ENCODE results near the gene ATN1.

Gene ATN1

GRCh38 chr12:6928022-6928702 is 403 bp downstream of the ATN1 start:
- peaks cover 7% of the 10 kb centered on the region; the same call in 1 of the 2 replicates for H3K36me3 ChIP-seq (ENCODE audit: insufficient read depth, low read length)
- peaks cover 54% of the 10 kb centered on the region for H3K4me1 ChIP-seq (ENCODE audit: control insufficient read depth, insufficient read depth, low read length, unreplicated experiment)
- no peaks in the 10 kb centered on the region for H3K27me3 ChIP-seq (ENCODE audit: insufficient read depth, low read length)
- H3K79me2 ChIP-seq (ENCODE audit: control insufficient read depth, insufficient read depth, low read length, unreplicated experiment): peaks cover 54% of the 10 kb centered on the region
- peak overlapping the region; percentile 99 for H3K4me3 ChIP-seq (ENCODE audit: low read depth, low read length)
- peak overlapping the region; percentile 56 for H3K27ac ChIP-seq (ENCODE audit: low read depth, low read length)
- H2AFZ ChIP-seq (ENCODE audit: low read length, unreplicated experiment): no peak overlapping the region

GRCh38 chr12:6928703-6929407 is 1.1 kb downstream of the ATN1 start:
- Histone ChIP-seq H3K27me3 (ENCODE audit: insufficient read depth, low read length) (no peaks in the 10 kb centered on the region), H3K79me2 (ENCODE audit: control insufficient read depth, insufficient read depth, low read length, unreplicated experiment) (peaks cover 57% of the 10 kb centered on the region), H3K4me1 (ENCODE audit: control insufficient read depth, insufficient read depth, low read length, unreplicated experiment) (peaks cover 61% of the 10 kb centered on the region), H2AFZ (ENCODE audit: low read length, unreplicated experiment) (no peak overlapping the region), H3K4me3 (ENCODE audit: low read depth, low read length) (peak overlapping the region; percentile 99), H3K36me3 (ENCODE audit: insufficient read depth, low read length) (peaks cover 7% of the 10 kb centered on the region; the same call in 1 of the 2 replicates), H3K27ac (ENCODE audit: low read depth, low read length) (peak overlapping the region; percentile 56)

- Histone ChIP-seq H3K36me3 (ENCODE audit: insufficient read depth, low read length) (peaks cover 7% of the 10 kb centered on the region; the same call in 1 of the 2 replicates), H3K27me3 (ENCODE audit: insufficient read depth, low read length) (no peaks in the 10 kb centered on the region), H2AFZ (ENCODE audit: low read length, unreplicated experiment) (no peak overlapping the region), H3K79me2 (ENCODE audit: control insufficient read depth, insufficient read depth, low read length, unreplicated experiment) (peaks cover 60% of the 10 kb centered on the region), H3K27ac (ENCODE audit: low read depth, low read length) (no peak overlapping the region), H3K4me1 (ENCODE audit: control insufficient read depth, insufficient read depth, low read length, unreplicated experiment) (peaks cover 66% of the 10 kb centered on the region), H3K4me3 (ENCODE audit: low read depth, low read length) (peak overlapping the region; percentile 99)
Observed at GRCh38 chr12:6929466-6930452, 2.0 kb downstream of the ATN1 start.

- Histone ChIP-seq H2AFZ (ENCODE audit: low read length, unreplicated experiment) (no peak overlapping the region), H3K36me3 (ENCODE audit: insufficient read depth, low read length) (peaks cover 7% of the 10 kb centered on the region; the same call in 1 of the 2 replicates), H3K4me1 (ENCODE audit: control insufficient read depth, insufficient read depth, low read length, unreplicated experiment) (peaks cover 62% of the 10 kb centered on the region), H3K4me3 (ENCODE audit: low read depth, low read length) (no peak overlapping the region), H3K27me3 (ENCODE audit: insufficient read depth, low read length) (no peaks in the 10 kb centered on the region), H3K27ac (ENCODE audit: low read depth, low read length) (peak overlapping the region; percentile 36), H3K79me2 (ENCODE audit: control insufficient read depth, insufficient read depth, low read length, unreplicated experiment) (peaks cover 46% of the 10 kb centered on the region)
Observed at GRCh38 chr12:6932766-6933165, 5.0 kb downstream of the ATN1 start.

GRCh38 chr12:6934110-6934509 is 6.4 kb downstream of the ATN1 start:
- Histone ChIP-seq H3K27me3 (ENCODE audit: insufficient read depth, low read length) (no peaks in the 10 kb centered on the region), H2AFZ (ENCODE audit: low read length, unreplicated experiment) (no peak overlapping the region), H3K27ac (ENCODE audit: low read depth, low read length) (peak overlapping the region; percentile 75), H3K4me3 (ENCODE audit: low read depth, low read length) (0 out of 2 replicates have a peak overlapping the region, but pooled peaks have one; percentile 6), H3K79me2 (ENCODE audit: control insufficient read depth, insufficient read depth, low read length, unreplicated experiment) (peaks cover 36% of the 10 kb centered on the region), H3K4me1 (ENCODE audit: control insufficient read depth, insufficient read depth, low read length, unreplicated experiment) (peaks cover 65% of the 10 kb centered on the region), H3K36me3 (ENCODE audit: insufficient read depth, low read length) (peaks cover 7% of the 10 kb centered on the region; the same call in 1 of the 2 replicates)

- H3K79me2 ChIP-seq (ENCODE audit: control insufficient read depth, insufficient read depth, low read length, unreplicated experiment): peaks cover 22% of the 10 kb centered on the region
- H2AFZ ChIP-seq (ENCODE audit: low read length, unreplicated experiment): no peak overlapping the region
- no peaks in the 10 kb centered on the region for H3K27me3 ChIP-seq (ENCODE audit: insufficient read depth, low read length)
- H3K36me3 ChIP-seq (ENCODE audit: insufficient read depth, low read length): peaks cover 7% of the 10 kb centered on the region; the same call in 1 of the 2 replicates
- H3K4me3 ChIP-seq (ENCODE audit: low read depth, low read length): no peak overlapping the region
- peak overlapping the region; percentile 75 for H3K27ac ChIP-seq (ENCODE audit: low read depth, low read length)
- peaks cover 56% of the 10 kb centered on the region for H3K4me1 ChIP-seq (ENCODE audit: control insufficient read depth, insufficient read depth, low read length, unreplicated experiment)
Observed at GRCh38 chr12:6935371-6936193, 7.8 kb downstream of the ATN1 start.

- Histone ChIP-seq H3K36me3 (ENCODE audit: insufficient read depth, low read length) (peaks cover 7% of the 10 kb centered on the region; the same call in 1 of the 2 replicates), H3K27me3 (ENCODE audit: insufficient read depth, low read length) (no peaks in the 10 kb centered on the region), H2AFZ (ENCODE audit: low read length, unreplicated experiment) (no peak overlapping the region), H3K4me1 (ENCODE audit: control insufficient read depth, insufficient read depth, low read length, unreplicated experiment) (peaks cover 52% of the 10 kb centered on the region), H3K27ac (ENCODE audit: low read depth, low read length) (peak overlapping the region; percentile 75; the same call in 1 of the 2 replicates), H3K4me3 (ENCODE audit: low read depth, low read length) (no peak overlapping the region), H3K79me2 (ENCODE audit: control insufficient read depth, insufficient read depth, low read length, unreplicated experiment) (peaks cover 18% of the 10 kb centered on the region)
Observed at GRCh38 chr12:6936194-6936635, 8.5 kb downstream of the ATN1 start.

- Histone ChIP-seq H3K79me2 (ENCODE audit: control insufficient read depth, insufficient read depth, low read length, unreplicated experiment) (peaks cover 18% of the 10 kb centered on the region), H3K4me1 (ENCODE audit: control insufficient read depth, insufficient read depth, low read length, unreplicated experiment) (peaks cover 52% of the 10 kb centered on the region)
Observed at GRCh38 chr12:6936636-6937480, 9.1 kb downstream of the ATN1 start.

More at GRCh38 chr12:6936636-6937480, 9.1 kb downstream of the ATN1 start:
- Histone ChIP-seq H2AFZ (ENCODE audit: low read length, unreplicated experiment) (no peak overlapping the region), H3K27me3 (ENCODE audit: insufficient read depth, low read length) (no peaks in the 10 kb centered on the region), H3K27ac (ENCODE audit: low read depth, low read length) (peak overlapping the region; percentile 47; the same call in 1 of the 2 replicates), H3K36me3 (ENCODE audit: insufficient read depth, low read length) (peaks cover 7% of the 10 kb centered on the region; the same call in 1 of the 2 replicates), H3K4me3 (ENCODE audit: low read depth, low read length) (peak overlapping the region; percentile 74)

Measured in ACC112 (cell line).